IPS-15b (cell line): ENCODE results near the gene SEMA4D.

Experiments used
- H3K27me3 ChIP-seq: one replicate; pipeline ENCODE4 v1.6.1; 2013; ENCODE audit warnings: low read length; ENCODE audit not compliant: control insufficient read depth, insufficient read depth
- H3K36me3 ChIP-seq: one replicate; pipeline ENCODE4 v1.6.1; 2013; ENCODE audit warnings: low read length; ENCODE audit not compliant: control insufficient read depth, insufficient read depth
- H3K4me1 ChIP-seq: one replicate; pipeline ENCODE4 v1.6.1; 2013; ENCODE audit warnings: mild to moderate bottlenecking, low read length; ENCODE audit not compliant: control insufficient read depth, insufficient read depth
- H3K4me3 ChIP-seq: one replicate; pipeline ENCODE4 v1.5.1; 2013; ENCODE audit warnings: low read depth, low read length
- H3K9ac ChIP-seq: one replicate; pipeline ENCODE4 v1.6.1; 2013; ENCODE audit warnings: low read depth, mild to moderate bottlenecking, low read length
- H3K9me3 ChIP-seq: one replicate; pipeline ENCODE4 v1.6.1; 2013; ENCODE audit warnings: mild to moderate bottlenecking, low read length; ENCODE audit not compliant: control insufficient read depth, insufficient read depth

The SEMA4D gene

DNA sequence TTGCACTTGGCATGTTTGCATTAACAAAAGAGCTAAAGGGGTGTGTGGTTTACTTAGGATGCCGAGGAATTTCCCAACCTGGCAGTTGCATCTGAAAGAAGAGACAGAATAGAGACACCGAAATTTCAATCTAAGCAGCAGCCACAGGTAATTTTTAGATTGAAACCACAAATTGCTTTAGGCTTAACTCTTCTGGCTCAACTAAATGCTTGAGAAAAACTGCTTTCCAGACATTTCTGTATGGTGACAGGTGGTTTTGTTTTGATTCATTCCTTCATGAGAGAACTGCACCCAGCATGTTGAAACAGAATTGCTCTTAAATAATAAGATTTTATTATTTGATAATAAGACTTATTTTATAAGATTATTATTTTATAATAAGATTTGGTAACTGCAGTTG, 158.1 kb downstream of the SEMA4D start:
- H3K27me3 ChIP-seq = no peaks in the 10 kb centered on the region
- H3K9ac ChIP-seq = no peak overlapping the region
- H3K9me3 ChIP-seq = no peaks in the 10 kb centered on the region
- H3K4me3 ChIP-seq = no peak overlapping the region
- H3K36me3 ChIP-seq = peaks cover 10% of the 10 kb centered on the region
- no peaks in the 10 kb centered on the region for H3K4me1 ChIP-seq

DNA sequence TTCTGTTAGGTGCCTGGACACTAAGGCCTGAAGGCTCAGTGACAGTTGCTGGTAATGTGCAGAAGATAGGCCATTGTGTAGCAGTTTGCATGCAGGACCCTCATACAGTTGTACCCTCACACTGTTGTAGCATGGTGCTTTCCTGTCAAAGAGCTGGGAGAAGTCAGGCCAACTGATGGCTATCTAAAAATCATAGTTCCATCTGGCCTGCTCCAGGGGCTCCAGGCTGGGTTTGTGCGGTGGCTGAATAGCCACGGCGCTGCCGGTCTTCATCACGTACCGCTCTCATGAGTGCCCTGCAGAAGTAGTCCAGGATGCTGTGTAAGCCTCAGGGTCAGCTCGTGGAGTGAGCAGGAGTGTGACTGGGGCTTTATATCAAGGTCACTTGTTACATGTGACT, 167.4 kb downstream of the SEMA4D start:
- H3K9ac ChIP-seq = no peak overlapping the region
- H3K4me3 ChIP-seq = no peak overlapping the region
- no peaks in the 10 kb centered on the region for H3K4me1 ChIP-seq
- no peaks in the 10 kb centered on the region for H3K27me3 ChIP-seq
- no peaks in the 10 kb centered on the region for H3K9me3 ChIP-seq
- peaks cover 23% of the 10 kb centered on the region for H3K36me3 ChIP-seq

DNA sequence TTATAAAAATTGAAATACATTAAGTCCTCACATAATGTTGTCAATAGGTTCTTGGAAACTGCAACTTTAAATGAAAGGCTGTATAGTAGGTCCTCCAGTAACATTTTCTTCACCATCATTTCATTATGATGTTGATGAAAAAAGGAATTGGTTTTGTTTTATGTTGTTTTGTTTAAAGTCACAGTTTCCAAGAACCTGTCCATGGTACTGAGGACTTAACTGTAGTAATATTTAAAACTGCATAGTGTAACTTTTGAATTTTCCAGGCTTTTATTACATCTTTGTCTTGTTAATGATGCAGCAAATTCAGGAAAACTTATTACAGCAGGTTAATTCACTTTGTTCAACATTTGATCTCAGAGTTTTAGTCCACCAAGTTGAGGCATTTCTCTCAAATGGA, 168.0 kb downstream of the SEMA4D start:
- Histone ChIP-seq H3K4me1 (no peaks in the 10 kb centered on the region), H3K36me3 (peaks cover 23% of the 10 kb centered on the region), H3K9ac (no peak overlapping the region), H3K27me3 (no peaks in the 10 kb centered on the region), H3K4me3 (no peak overlapping the region), H3K9me3 (no peaks in the 10 kb centered on the region)

DNA sequence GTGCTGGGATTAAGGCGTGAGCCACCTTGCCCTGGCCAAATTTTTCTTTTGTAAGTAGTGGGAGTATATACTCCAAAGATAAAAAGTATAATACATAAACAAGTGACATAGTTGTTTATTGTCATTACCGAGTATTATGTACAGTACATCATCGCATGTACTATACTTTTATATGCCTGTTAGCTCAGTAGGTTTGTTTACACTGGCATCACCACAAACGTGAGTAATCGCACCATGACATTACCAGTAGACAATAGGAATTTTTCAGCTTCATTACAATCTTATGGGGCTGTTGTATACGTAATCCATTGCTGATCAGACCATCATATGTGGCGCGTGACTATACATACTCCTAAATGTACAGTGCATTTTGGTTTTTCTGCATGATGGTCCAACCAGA, 169.8 kb downstream of the SEMA4D start:
- Histone ChIP-seq H3K9ac (no peak overlapping the region), H3K9me3 (no peaks in the 10 kb centered on the region), H3K4me1 (no peaks in the 10 kb centered on the region), H3K4me3 (no peak overlapping the region), H3K36me3 (peaks cover 17% of the 10 kb centered on the region), H3K27me3 (no peaks in the 10 kb centered on the region)

DNA sequence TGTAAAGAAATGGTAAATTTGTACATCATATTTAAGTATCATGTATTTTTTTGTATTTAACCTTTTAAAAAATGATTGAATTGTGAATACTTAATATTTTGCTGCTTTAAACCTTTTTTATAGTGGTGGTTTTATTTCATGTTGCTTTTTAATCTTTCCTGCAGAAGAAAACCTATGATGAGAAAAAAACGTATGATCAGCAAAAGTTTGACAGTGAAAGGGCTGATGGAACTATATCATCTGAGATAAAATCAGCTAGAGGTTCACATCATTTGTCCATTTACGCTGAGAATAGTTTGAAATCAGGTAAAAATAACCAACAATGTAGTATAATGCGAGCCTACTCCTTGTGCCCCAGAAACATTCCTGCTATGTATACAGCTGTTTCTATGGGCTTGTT, 172.2 kb downstream of the SEMA4D start:
- Histone ChIP-seq H3K4me1 (no peaks in the 10 kb centered on the region), H3K9me3 (no peaks in the 10 kb centered on the region), H3K27me3 (no peaks in the 10 kb centered on the region), H3K9ac (no peak overlapping the region), H3K4me3 (no peak overlapping the region), H3K36me3 (peaks cover 15% of the 10 kb centered on the region)

DNA sequence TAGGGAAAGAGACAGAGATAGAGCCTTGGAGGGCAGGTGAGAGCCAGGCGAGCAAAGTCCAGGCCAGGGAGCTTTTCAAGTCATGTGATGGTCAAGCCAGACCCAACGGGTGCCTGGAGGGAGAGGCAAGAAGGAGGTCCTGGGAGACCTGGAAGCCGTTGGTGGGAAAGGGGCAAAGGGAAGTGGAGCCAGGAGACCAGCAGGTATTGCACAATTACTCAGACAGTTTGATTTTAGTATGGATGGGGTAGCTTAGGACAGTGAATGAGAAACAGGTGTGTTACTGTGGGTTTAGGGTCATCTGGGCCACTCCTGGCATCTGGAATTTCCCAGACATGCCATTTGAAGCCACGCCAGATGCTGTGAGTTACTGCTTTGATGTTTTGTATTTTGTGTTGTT, 174.5 kb downstream of the SEMA4D start:
- H3K9me3 ChIP-seq = no peaks in the 10 kb centered on the region
- H3K4me3 ChIP-seq = no peak overlapping the region
- no peak overlapping the region for H3K9ac ChIP-seq
- no peaks in the 10 kb centered on the region for H3K27me3 ChIP-seq
- peaks cover 7% of the 10 kb centered on the region for H3K36me3 ChIP-seq
- H3K4me1 ChIP-seq = peaks cover 4% of the 10 kb centered on the region

DNA sequence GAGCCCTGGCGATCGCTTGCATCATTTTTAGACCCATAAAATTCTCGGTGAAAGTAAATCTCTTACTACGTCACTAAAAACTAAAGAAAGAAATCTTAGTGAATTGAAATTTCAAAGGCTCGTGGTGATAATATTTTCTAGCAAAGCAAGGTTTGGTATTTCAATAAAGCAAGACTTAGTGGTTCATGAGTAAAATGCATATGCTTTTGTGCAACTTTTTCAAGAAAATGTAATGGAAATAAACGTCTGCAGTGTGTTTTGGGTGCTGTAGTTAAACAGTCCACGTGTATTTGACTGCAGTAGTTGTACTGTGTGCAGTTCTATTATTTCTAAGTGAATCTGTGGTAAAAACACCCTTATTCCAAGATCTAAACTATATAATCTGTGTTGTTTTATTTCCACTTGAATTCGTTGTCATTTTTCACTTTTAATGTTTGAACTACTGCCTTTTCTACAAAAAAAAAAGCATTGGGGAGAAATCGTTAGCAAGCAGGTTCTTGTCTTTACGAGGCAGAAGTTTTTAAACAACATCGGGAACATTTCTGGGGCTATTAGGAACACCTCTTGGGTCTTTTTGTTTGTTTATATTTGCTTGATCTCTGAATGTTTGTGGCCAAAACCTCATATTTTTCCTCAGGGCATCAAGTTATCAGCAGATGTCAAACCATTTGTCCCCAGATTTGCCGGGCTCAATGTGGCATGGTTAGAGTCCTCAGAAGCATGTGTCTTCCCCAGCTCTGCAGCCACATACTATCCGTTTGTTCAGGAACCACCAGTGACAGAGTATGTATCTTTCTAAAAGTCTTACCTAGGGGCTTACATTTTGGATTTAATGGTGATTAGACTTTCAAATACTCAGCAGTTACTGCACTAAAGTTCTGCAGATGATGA, 178.7 kb downstream of the SEMA4D start:
- peaks cover 7% of the 10 kb centered on the region for H3K36me3 ChIP-seq
- no peaks in the 10 kb centered on the region for H3K27me3 ChIP-seq
- H3K4me1 ChIP-seq = peaks cover 4% of the 10 kb centered on the region
- H3K9ac ChIP-seq = peak overlapping the region; percentile 90
- no peaks in the 10 kb centered on the region for H3K9me3 ChIP-seq
- H3K4me3 ChIP-seq = peak overlapping the region; percentile 71

DNA sequence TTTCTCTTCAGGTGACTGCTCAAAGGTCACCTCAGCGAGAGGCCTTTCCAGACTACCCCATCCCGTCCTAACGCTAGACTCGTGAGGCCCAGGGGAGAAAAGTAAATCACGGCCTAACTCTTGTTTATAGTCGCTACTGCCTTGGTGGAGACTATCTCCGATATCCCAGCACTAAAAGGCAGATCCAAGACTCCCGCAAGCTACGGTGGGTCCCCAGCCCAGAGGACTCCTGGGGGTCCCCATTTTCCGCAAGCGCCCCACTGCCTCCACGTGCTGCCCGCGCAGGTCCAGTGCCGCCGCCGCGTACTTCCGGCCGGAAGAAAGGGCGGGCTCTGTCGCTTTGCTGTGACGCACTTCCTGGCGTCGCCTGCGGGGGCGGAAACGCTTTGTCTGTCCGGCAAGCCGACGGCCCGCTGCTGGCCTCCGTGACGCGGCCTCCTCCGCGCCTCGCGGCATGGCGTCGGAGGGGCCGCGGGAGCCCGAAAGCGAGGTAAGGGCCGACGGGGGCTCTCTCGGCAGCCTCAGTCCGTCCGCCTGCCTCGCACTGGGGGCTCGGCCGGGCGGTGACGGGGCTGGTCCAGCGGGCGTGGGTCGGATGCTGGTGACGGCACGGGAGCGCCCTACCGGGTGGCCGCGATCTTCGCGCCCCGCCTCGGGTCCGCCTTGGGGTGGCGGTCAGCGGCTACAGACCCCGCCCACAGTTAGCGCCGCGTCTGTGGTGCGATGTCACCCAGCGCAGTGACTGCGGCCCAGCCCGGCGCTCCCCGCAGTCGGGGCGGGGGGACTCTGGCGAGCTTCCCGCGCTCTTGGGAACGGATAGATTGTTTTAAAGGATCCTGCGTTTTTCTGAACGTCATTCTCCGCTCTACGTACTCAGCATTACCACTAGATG, 179.5 kb downstream of the SEMA4D start, which contains the start of gene SECISBP2:
SECISBP2 (plus strand) TSS at position 378 of the 892 bp plus-strand sequence; CDS start at position 455, 77 bp downstream.
- H3K9me3 ChIP-seq = no peaks in the 10 kb centered on the region
- peaks cover 7% of the 10 kb centered on the region for H3K36me3 ChIP-seq
- peak within 1 kb of the TSS; percentile 71 for H3K4me3 ChIP-seq
- H3K9ac ChIP-seq = peak within 1 kb of the TSS; percentile 90
- no peaks in the 10 kb centered on the region for H3K27me3 ChIP-seq
- H3K4me1 ChIP-seq = peaks cover 4% of the 10 kb centered on the region

DNA sequence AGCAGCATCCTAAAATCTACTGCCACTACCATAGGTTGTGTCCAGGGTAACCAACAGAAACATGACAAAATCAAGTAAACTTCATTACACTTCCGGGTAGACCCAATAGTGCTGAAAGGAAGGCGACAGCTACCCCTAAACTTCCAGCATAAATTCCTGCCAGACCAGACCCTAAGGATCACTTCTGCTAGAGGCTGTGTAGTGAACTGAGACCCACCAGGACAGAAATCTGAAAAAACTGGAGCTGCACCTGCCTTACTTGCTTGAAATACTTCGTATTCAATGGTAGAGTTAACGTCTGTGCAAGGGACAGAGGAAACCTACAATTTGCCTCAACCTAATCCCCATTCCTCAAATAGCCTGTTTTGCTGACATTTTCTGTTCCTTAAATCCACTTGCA, 180.6 kb downstream of the SEMA4D start:
- Histone ChIP-seq H3K4me1 (peaks cover 4% of the 10 kb centered on the region), H3K36me3 (peaks cover 7% of the 10 kb centered on the region), H3K4me3 (no peak overlapping the region)

DNA sequence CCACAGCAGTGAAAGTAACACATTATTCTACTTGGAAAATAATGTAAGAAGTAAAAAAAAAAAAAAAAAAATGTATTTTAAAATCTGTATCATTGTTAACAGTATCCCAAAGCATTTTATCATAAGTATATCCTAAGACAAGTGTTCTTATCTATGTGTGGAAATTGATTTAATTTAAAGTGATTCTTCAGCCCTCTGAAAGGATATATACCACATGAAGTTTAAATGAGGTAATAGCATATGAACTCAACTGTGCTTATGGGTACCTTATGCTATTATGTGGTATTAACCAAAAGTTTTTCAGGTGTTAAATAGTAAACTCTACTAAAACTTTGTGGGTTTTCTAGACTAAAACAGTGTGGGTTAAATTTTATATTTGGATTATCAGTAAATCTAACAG, 182.4 kb downstream of the SEMA4D start:
- H3K27me3 ChIP-seq = no peaks in the 10 kb centered on the region
- H3K9ac ChIP-seq = no peak overlapping the region
- no peak overlapping the region for H3K4me3 ChIP-seq
- peaks cover 4% of the 10 kb centered on the region for H3K4me1 ChIP-seq
- peaks cover 7% of the 10 kb centered on the region for H3K36me3 ChIP-seq
- H3K9me3 ChIP-seq = no peaks in the 10 kb centered on the region

More for the DNA sequence above, 180.6 kb downstream of the SEMA4D start:
- H3K9ac ChIP-seq = no peak overlapping the region
- no peaks in the 10 kb centered on the region for H3K9me3 ChIP-seq
- no peaks in the 10 kb centered on the region for H3K27me3 ChIP-seq

DNA sequence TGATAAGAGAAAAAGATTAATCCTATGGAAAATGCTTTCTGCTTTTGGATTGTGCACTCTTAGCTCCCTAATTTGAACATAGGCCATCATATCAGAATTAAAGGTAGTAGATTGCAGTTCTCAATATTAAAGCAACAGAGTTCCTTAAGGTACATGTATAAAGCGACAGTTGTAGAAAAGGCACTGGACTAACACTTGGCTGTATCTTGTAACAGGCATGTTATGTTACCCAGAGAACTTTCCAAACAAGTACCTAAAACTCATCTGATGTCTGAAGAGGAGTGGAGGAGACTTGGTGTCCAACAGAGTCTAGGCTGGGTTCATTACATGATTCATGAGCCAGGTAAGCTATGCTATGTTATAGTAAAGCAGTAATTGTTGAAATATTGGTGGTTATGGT, 183.0 kb downstream of the SEMA4D start:
- Histone ChIP-seq H3K9ac (no peak overlapping the region), H3K4me1 (peaks cover 4% of the 10 kb centered on the region), H3K36me3 (peaks cover 7% of the 10 kb centered on the region)

More for the DNA sequence above, 183.0 kb downstream of the SEMA4D start:
- no peaks in the 10 kb centered on the region for H3K9me3 ChIP-seq
- H3K4me3 ChIP-seq = peak overlapping the region; percentile 96
- H3K27me3 ChIP-seq = no peaks in the 10 kb centered on the region
